Measurements from ENCODE around the gene PPM1K.

DNA sequence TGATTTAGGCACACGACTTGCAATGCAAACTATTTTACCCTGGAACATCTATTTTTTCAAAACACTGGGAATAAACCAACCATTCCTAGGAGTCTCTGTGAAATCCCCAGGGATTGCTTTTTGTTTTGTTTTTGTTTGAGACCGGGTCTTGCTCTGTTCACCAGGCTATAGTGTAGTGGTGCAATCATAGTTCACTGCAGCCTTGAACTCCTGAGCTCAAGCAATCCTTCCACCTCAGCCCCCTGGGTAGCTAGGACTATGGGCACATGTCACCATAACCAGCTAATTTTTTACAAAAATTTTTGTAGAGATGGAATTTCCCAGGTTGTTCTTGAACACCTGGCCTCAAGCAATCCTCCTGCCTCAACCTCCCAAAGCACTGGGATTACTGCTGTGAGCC, 37.8 kb downstream of the PPM1K start:
- TF ChIP-seq EZH2 (IDR thresholded peaks at IDR 0.05; ENCODE audit: low read length): no peak
- TF ChIP-seq, protein P1, sequence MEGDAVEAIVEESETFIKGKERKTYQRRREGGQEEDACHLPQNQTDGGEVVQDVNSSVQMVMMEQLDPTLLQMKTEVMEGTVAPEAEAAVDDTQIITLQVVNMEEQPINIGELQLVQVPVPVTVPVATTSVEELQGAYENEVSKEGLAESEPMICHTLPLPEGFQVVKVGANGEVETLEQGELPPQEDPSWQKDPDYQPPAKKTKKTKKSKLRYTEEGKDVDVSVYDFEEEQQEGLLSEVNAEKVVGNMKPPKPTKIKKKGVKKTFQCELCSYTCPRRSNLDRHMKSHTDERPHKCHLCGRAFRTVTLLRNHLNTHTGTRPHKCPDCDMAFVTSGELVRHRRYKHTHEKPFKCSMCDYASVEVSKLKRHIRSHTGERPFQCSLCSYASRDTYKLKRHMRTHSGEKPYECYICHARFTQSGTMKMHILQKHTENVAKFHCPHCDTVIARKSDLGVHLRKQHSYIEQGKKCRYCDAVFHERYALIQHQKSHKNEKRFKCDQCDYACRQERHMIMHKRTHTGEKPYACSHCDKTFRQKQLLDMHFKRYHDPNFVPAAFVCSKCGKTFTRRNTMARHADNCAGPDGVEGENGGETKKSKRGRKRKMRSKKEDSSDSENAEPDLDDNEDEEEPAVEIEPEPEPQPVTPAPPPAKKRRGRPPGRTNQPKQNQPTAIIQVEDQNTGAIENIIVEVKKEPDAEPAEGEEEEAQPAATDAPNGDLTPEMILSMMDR (optimal IDR thresholded peaks at IDR 0.05 in 1 of 3, IDR thresholded peaks at IDR 0.05 in 1 of 3, conservative IDR thresholded peaks at IDR 0.05 in 1 of 3; ENCODE audit: extremely low read depth in 1 of 3, insufficient read depth in 2 of 3, low read length in 3 of 3): no peak

Data from keratinocyte (primary cell).